Astrocyte (in vitro differentiated cells and primary cell): Measurements from ENCODE around the gene PSIP1. TPM values are rescaled to one million over a fixed set of nuclear protein-coding genes. Genes with fewer than 3 reads are reported as not detected.

Experiments used
- DNase-seq: peaks from one replicate; pipeline ENCODE4 v3.0.0-alpha.2; 2010; ENCODE audit warnings: low read depth
- FAIRE-seq: peaks from 2 replicates; lab custom pipeline; 2011; peaks lifted over from hg19 to GRCh38; lab: Jason Lieb, UNC
- H2AFZ ChIP-seq: 2 replicates; pipeline ENCODE4 v1.6.0; 2012; ENCODE audit warnings: low read depth, low read length, inconsistent platforms
- H3K27ac ChIP-seq: 2 replicates; pipeline ENCODE4 v1.5.1; 2011; ENCODE audit warnings: low read depth, low read length, inconsistent platforms
- H3K27me3 ChIP-seq: 2 replicates; pipeline ENCODE4 v1.6.0; 2011; ENCODE audit warnings: low read length, inconsistent platforms; ENCODE audit not compliant: insufficient read depth
- H3K36me3 ChIP-seq: 2 replicates; pipeline ENCODE4 v1.5.1; 2011; ENCODE audit warnings: low read length, inconsistent platforms; ENCODE audit not compliant: insufficient read depth
- H3K4me1 ChIP-seq: 2 replicates; pipeline ENCODE4 v1.5.1; 2011; ENCODE audit warnings: low read length, inconsistent platforms; ENCODE audit not compliant: insufficient read depth
- H3K4me2 ChIP-seq: 2 replicates; pipeline ENCODE4 v1.6.0; 2012; ENCODE audit warnings: low read length, inconsistent platforms
- H3K4me3 ChIP-seq: 2 replicates; pipeline ENCODE4 v1.5.1; 2011; ENCODE audit warnings: low read depth, mild to moderate bottlenecking, low read length, inconsistent platforms; ENCODE audit not compliant: insufficient read depth
- H3K79me2 ChIP-seq: 2 replicates; pipeline ENCODE4 v1.6.0; 2012; ENCODE audit warnings: mild to moderate bottlenecking, low read length, inconsistent platforms; ENCODE audit not compliant: insufficient read depth
- H3K9ac ChIP-seq: 2 replicates; pipeline ENCODE4 v1.6.0; 2012; ENCODE audit warnings: mild to moderate bottlenecking, low read length, inconsistent platforms
- H3K9me3 ChIP-seq: 2 replicates; pipeline ENCODE4 v1.5.1; 2012; ENCODE audit warnings: low read depth, mild to moderate bottlenecking, low read length, inconsistent platforms; ENCODE audit not compliant: insufficient read depth
- H4K20me1 ChIP-seq: 2 replicates; pipeline ENCODE4 v1.6.0; 2012; ENCODE audit warnings: low read length, inconsistent platforms; ENCODE audit not compliant: insufficient read depth
- H3K27ac Mint-ChIP-seq: one replicate; pipeline ENCODE4 v1.8.0; 2021; ENCODE audit warnings: mild to moderate bottlenecking, mixed read lengths; ENCODE audit not compliant: unreplicated experiment
- H3K27me3 Mint-ChIP-seq: one replicate; pipeline ENCODE4 v1.8.0; 2021; ENCODE audit warnings: low read depth, mixed read lengths; ENCODE audit not compliant: unreplicated experiment
- H3K36me3 Mint-ChIP-seq: one replicate; pipeline ENCODE4 v1.8.0; 2021; ENCODE audit warnings: low read depth, mixed read lengths; ENCODE audit not compliant: unreplicated experiment
- H3K4me1 Mint-ChIP-seq: one replicate; pipeline ENCODE4 v1.8.0; 2021; ENCODE audit warnings: low read depth, mixed read lengths; ENCODE audit not compliant: unreplicated experiment
- H3K4me3 Mint-ChIP-seq: one replicate; pipeline ENCODE4 v1.8.0; 2021; ENCODE audit warnings: mild to moderate bottlenecking, moderate library complexity, mixed read lengths; ENCODE audit not compliant: unreplicated experiment
- H3K9me3 Mint-ChIP-seq: one replicate; pipeline ENCODE4 v1.8.0; 2021; ENCODE audit warnings: mild to moderate bottlenecking, mixed read lengths; ENCODE audit not compliant: unreplicated experiment
- CTCF ChIP-seq: IDR thresholded peaks from 2 replicates; pipeline ENCODE4 v1.5.1; 2011; ENCODE audit warnings: low read depth, mild to moderate bottlenecking, inconsistent platforms, low read length, moderate library complexity; ENCODE audit not compliant: insufficient read depth
- EZH2 ChIP-seq: IDR thresholded peaks from 2 replicates; pipeline ENCODE4 v1.6.1; 2012; ENCODE audit warnings: mild to moderate bottlenecking, low read length, inconsistent platforms; ENCODE audit not compliant: insufficient read depth
- total RNA-seq: library from RNA; stranded (reverse); gene quantifications from 2 replicates; pipeline ENCODE4 v1.2.1, GENCODE V29; 2021

PSIP1 gene
- total RNA-seq, 1 donor from 2014 or later: 28.5 TPM

- Histone ChIP-seq H2AFZ (peak overlapping the region; percentile 90), H3K4me3 (peak overlapping the region; percentile 99), H3K36me3 (peaks cover 15% of the 10 kb centered on the region), H4K20me1 (peaks cover 24% of the 10 kb centered on the region), H3K4me2 (peak overlapping the region; percentile 86), H3K4me1 (peaks cover 10% of the 10 kb centered on the region), H3K27ac (peak overlapping the region; percentile 84), H3K27me3 (no peaks in the 10 kb centered on the region), H3K9me3 (no peaks in the 10 kb centered on the region), H3K9ac (peak overlapping the region; percentile 95), H3K79me2 (peaks cover 44% of the 10 kb centered on the region)
- FAIRE-seq (no peak), DNase-seq (no peak)
- no peak for TF ChIP-seq CTCF
- TF ChIP-seq EZH2: no peak
- peaks cover 5% of the 10 kb centered on the region for H3K36me3 Mint-ChIP-seq
- H3K4me3 Mint-ChIP-seq: peak overlapping the region; percentile 95
- peaks cover 7% of the 10 kb centered on the region for H3K4me1 Mint-ChIP-seq
- no peaks in the 10 kb centered on the region for H3K9me3 Mint-ChIP-seq
- H3K27me3 Mint-ChIP-seq: peaks cover 4% of the 10 kb centered on the region
- H3K27ac Mint-ChIP-seq: peak overlapping the region; percentile 95
Observed at GRCh38 chr9:15421990-15422371, 88.8 kb downstream of the PSIP1 start.

- H3K36me3 Mint-ChIP-seq: peaks cover 5% of the 10 kb centered on the region
- peaks cover 7% of the 10 kb centered on the region for H3K4me1 Mint-ChIP-seq
- H3K4me3 Mint-ChIP-seq: peak overlapping the region; percentile 95
Observed at GRCh38 chr9:15421532-15421931, 89.2 kb downstream of the PSIP1 start.

More at GRCh38 chr9:15421532-15421931, 89.2 kb downstream of the PSIP1 start:
- H3K36me3 ChIP-seq: peaks cover 15% of the 10 kb centered on the region
- Mint-ChIP-seq H3K9me3 (no peaks in the 10 kb centered on the region), H3K27ac (no peak overlapping the region), H3K27me3 (peaks cover 4% of the 10 kb centered on the region)
- no peak overlapping the region for H3K4me3 ChIP-seq
- no peak overlapping the region for H3K4me2 ChIP-seq
- no peaks in the 10 kb centered on the region for H3K27me3 ChIP-seq
- H3K27ac ChIP-seq: no peak overlapping the region
- peaks cover 10% of the 10 kb centered on the region for H3K4me1 ChIP-seq
- no peak overlapping the region for H3K9ac ChIP-seq
- H4K20me1 ChIP-seq: peaks cover 24% of the 10 kb centered on the region
- TF ChIP-seq CTCF: no peak
- no peak for TF ChIP-seq EZH2
- peaks cover 40% of the 10 kb centered on the region for H3K79me2 ChIP-seq
- FAIRE-seq: no peak
- DNase-seq: no peak
- no peak overlapping the region for H2AFZ ChIP-seq
- no peaks in the 10 kb centered on the region for H3K9me3 ChIP-seq
